A549 treated with ZK216348 at 1 μM for 4 hours (cell line): ENCODE results near the gene FGF11. TPM values are rescaled to one million over a fixed set of nuclear protein-coding genes. Genes with fewer than 3 reads are reported as not detected.

Source experiments
- total RNA-seq: library from RNA; stranded (reverse); fragments of 200-300 nt; extraction: Qiagen RNA extraction; gene quantifications from 5 replicates; pipeline ENCODE4 v1.2.3, GENCODE V29; 2022; ENCODE audit warnings: low read depth

The FGF11 gene
- 0.99 to 1.7 TPM (median 1.0 TPM) in 5 replicates for total RNA-seq

GRCh38 chr17:7439462-7440112, at the start of gene FGF11:
Gene FGF11, plus strand, starts transcription at chr17:7439512. Its CDS starts 109 bp downstream, at chr17:7439621.

GRCh38 chr17:7394452-7395191, 44.7 kb upstream of the FGF11 start, which contains the start of gene PLSCR3:
Gene PLSCR3, minus strand, starts transcription at chr17:7394525. Its CDS starts 415 bp downstream, at chr17:7394110.

GRCh38 chr17:7403977-7404736, 35.2 kb upstream of the FGF11 start, which contains the start of gene TMEM256:
Gene TMEM256, minus strand, starts transcription at chr17:7404097. Its CDS starts 13 bp downstream, at chr17:7404084.

GRCh38 chr17:7407485-7408251, 31.6 kb upstream of the FGF11 start, which contains the start of gene NLGN2:
Gene NLGN2, plus strand, starts transcription at chr17:7407845. Its CDS starts 411 bp downstream, at chr17:7408256.

GRCh38 chr17:7419819-7420610, 19.3 kb upstream of the FGF11 start, which contains the start of gene SPEM1:
Gene SPEM1, plus strand, starts transcription at chr17:7420324. Its CDS starts 61 bp downstream, at chr17:7420385.

GRCh38 chr17:7425316-7425715, 14.0 kb upstream of the FGF11 start, which contains the start of gene SPEM2:
Gene SPEM2, plus strand, starts transcription at chr17:7425616. Its CDS starts 73 bp downstream, at chr17:7425689.

GRCh38 chr17:7428557-7428956, 10.8 kb upstream of the FGF11 start, which contains the start of gene SPEM3:
Gene SPEM3, plus strand, starts transcription at chr17:7428857. Its CDS starts 46 bp downstream, at chr17:7428903.

GRCh38 chr17:7444682-7445618, 5.6 kb downstream of the FGF11 start, which contains the start of gene CHRNB1:
Gene CHRNB1, plus strand, starts transcription at chr17:7445061. Its CDS starts 67 bp downstream, at chr17:7445128.

GRCh38 chr17:7479213-7480088, 40.1 kb downstream of the FGF11 start, which contains the start of gene ZBTB4:
Gene ZBTB4, minus strand, starts transcription at chr17:7479631. Its CDS starts 12,830 bp downstream, at chr17:7466801.

GRCh38 chr17:7481275-7481674, 42.0 kb downstream of the FGF11 start, which contains the start of gene SLC35G6:
Gene SLC35G6, plus strand, starts transcription at chr17:7481446. Its CDS starts 71 bp downstream, at chr17:7481517.

GRCh38 chr17:7484067-7484918, 45.0 kb downstream of the FGF11 start, which contains the start of gene POLR2A:
Gene POLR2A, plus strand, starts transcription at chr17:7484366.

Other genes starting within 250 kb of the FGF11 start
- 5.1 to 8.9 TPM (median 7.9 TPM) in 5 replicates for gene DLG4, start 219.7 kb upstream of the FGF11 start, total RNA-seq
- 303 to 481 TPM (median 423 TPM) in 5 replicates for gene ACADVL, start 219.6 kb upstream of the FGF11 start, total RNA-seq
- 23.8 to 44.5 TPM (median 38.9 TPM) in 5 replicates for gene DVL2, start 205.0 kb upstream of the FGF11 start, total RNA-seq
- gene PHF23, start 200.1 kb upstream of the FGF11 start, total RNA-seq, result 82.5 to 108 TPM (median 92.1 TPM) in 5 replicates
- 646 to 813 TPM (median 659 TPM) in 5 replicates for gene GABARAP, start 197.1 kb upstream of the FGF11 start, total RNA-seq
- 216 to 257 TPM (median 229 TPM) in 5 replicates for gene CTDNEP1, start 187.8 kb upstream of the FGF11 start, total RNA-seq
- 101 to 153 TPM (median 123 TPM) in 5 replicates for gene ELP5, start 187.3 kb upstream of the FGF11 start, total RNA-seq
- gene CLDN7, start 177.0 kb upstream of the FGF11 start, total RNA-seq, result 0.29 to 2.9 TPM (median 1.6 TPM) in 5 replicates
- 0.20 to 0.42 TPM (median 0.27 TPM) in 5 replicates for gene SLC2A4, start 157.8 kb upstream of the FGF11 start, total RNA-seq
- 0.19 to 0.84 TPM (median 0.47 TPM) in 5 replicates for gene YBX2, start 144.9 kb upstream of the FGF11 start, total RNA-seq
- 1,510 to 1,758 TPM (median 1,707 TPM) in 5 replicates for gene EIF5A, start 131.9 kb upstream of the FGF11 start, total RNA-seq
- 96.6 to 116 TPM (median 107 TPM) in 5 replicates for gene GPS2, start 124.2 kb upstream of the FGF11 start, total RNA-seq
- 17.1 to 38.9 TPM (median 32.2 TPM) in 5 replicates for gene NEURL4, start 110.2 kb upstream of the FGF11 start, total RNA-seq
- gene ACAP1, start 103.0 kb upstream of the FGF11 start, total RNA-seq, result 2.9 to 5.3 TPM (median 3.1 TPM) in 5 replicates
- 10.1 to 14.9 TPM (median 13.1 TPM) in 5 replicates for gene KCTD11, start 87.3 kb upstream of the FGF11 start, total RNA-seq
- not detected in 5 replicates for gene TMEM95, start 84.4 kb upstream of the FGF11 start, total RNA-seq
- gene TNK1, start 58.4 kb upstream of the FGF11 start, total RNA-seq, result 1.3 to 1.9 TPM (median 1.8 TPM) in 5 replicates
- 29.3 to 48.8 TPM (median 39.6 TPM) in 5 replicates for gene PLSCR3, start 45.0 kb upstream of the FGF11 start, total RNA-seq
- gene TMEM256, start 35.4 kb upstream of the FGF11 start, total RNA-seq, result 179 to 229 TPM (median 210 TPM) in 5 replicates
- 11.6 to 21.8 TPM (median 19.1 TPM) in 5 replicates for gene NLGN2, start 31.7 kb upstream of the FGF11 start, total RNA-seq
- not detected in 5 replicates for gene SPEM1, start 19.2 kb upstream of the FGF11 start, total RNA-seq
- not detected in 5 replicates for gene SPEM2, start 13.9 kb upstream of the FGF11 start, total RNA-seq
- gene SPEM3, start 10.7 kb upstream of the FGF11 start, total RNA-seq, result not detected in 5 replicates
- gene TMEM102, start 4.1 kb upstream of the FGF11 start, total RNA-seq, result 9.4 to 14.9 TPM (median 13.7 TPM) in 5 replicates
- 6.9 to 9.9 TPM (median 9.7 TPM) in 5 replicates for gene CHRNB1, start 5.5 kb downstream of the FGF11 start, total RNA-seq
- gene ZBTB4, start 40.1 kb downstream of the FGF11 start, total RNA-seq, result 18.5 to 27.9 TPM (median 24.6 TPM) in 5 replicates
- gene SLC35G6, start 41.9 kb downstream of the FGF11 start, total RNA-seq, result not detected in 5 replicates
- gene POLR2A, start 44.9 kb downstream of the FGF11 start, total RNA-seq, result 47.9 to 98.5 TPM (median 85.3 TPM) in 5 replicates
- 7.8 to 14.5 TPM (median 12.5 TPM) in 5 replicates for gene TNFSF12, start 109.5 kb downstream of the FGF11 start, total RNA-seq
- 0.09 to 1.5 TPM (median 0.57 TPM) in 5 replicates for gene TNFSF13, start 119.2 kb downstream of the FGF11 start, total RNA-seq
- 96.5 to 108 TPM (median 105 TPM) in 5 replicates for gene SENP3, start 122.4 kb downstream of the FGF11 start, total RNA-seq
- 23.3 to 40.6 TPM (median 33.0 TPM) in 5 replicates for gene CD68, start 140.1 kb downstream of the FGF11 start, total RNA-seq
- gene MPDU1, start 144.3 kb downstream of the FGF11 start, total RNA-seq, result 110 to 132 TPM (median 116 TPM) in 5 replicates
- 0.22 to 0.34 TPM (median 0.30 TPM) in 5 replicates for gene SOX15, start 150.6 kb downstream of the FGF11 start, total RNA-seq
- gene FXR2, start 175.4 kb downstream of the FGF11 start, total RNA-seq, result 45.1 to 62.0 TPM (median 57.6 TPM) in 5 replicates
- gene SAT2, start 188.3 kb downstream of the FGF11 start, total RNA-seq, result 58.1 to 95.8 TPM (median 79.3 TPM) in 5 replicates
- gene SHBG, start 190.6 kb downstream of the FGF11 start, total RNA-seq, result 0.32 to 1.1 TPM (median 0.62 TPM) in 5 replicates
- gene ATP1B2, start 211.4 kb downstream of the FGF11 start, total RNA-seq, result 0.20 to 0.74 TPM (median 0.22 TPM) in 5 replicates
- 38.9 to 53.5 TPM (median 49.6 TPM) in 5 replicates for gene TP53, start 248.0 kb downstream of the FGF11 start, total RNA-seq
- gene WRAP53, start 249.0 kb downstream of the FGF11 start, total RNA-seq, result 24.4 to 43.8 TPM (median 40.2 TPM) in 5 replicates